Spleen (tissue), 11 donors: Measurements from ENCODE around the gene TMEM53. TPM values are rescaled to one million over a fixed set of nuclear protein-coding genes. Genes with fewer than 3 reads are reported as not detected.

ENCODE experiments used
- DNase-seq: peaks from one replicate; pipeline ENCODE4 v3.0.0-alpha.2; 2020
- H3K27ac ChIP-seq, 8 donors: fragments of 200-600 bp; sonication (generic) in 7 of 8; 1 replicate in 4 of 8; 2 replicates in 4 of 8; pipeline versions ENCODE4 v1.5.0 to v1.8.0; 2016 to 2021; ENCODE audit warnings: inconsistent platforms in 4 of 8, mild to moderate bottlenecking in 4 of 8, moderate library complexity in 1 of 8
- H3K27me3 ChIP-seq, 7 donors: fragments of 200-600 bp; sonication (generic) in 6 of 7; replicated peaks in 1 of 7; 1 replicate in 4 of 7; 2 replicates in 3 of 7; pipeline versions ENCODE4 v1.5.0 to v1.8.0; 2016 to 2021; ENCODE audit warnings: inconsistent platforms in 3 of 7, mild to moderate bottlenecking in 1 of 7
- H3K36me3 ChIP-seq, 6 donors: fragments of 200-600 bp; sonication (generic) in 5 of 6; 1 replicate in 4 of 6; 2 replicates in 2 of 6; pipeline versions ENCODE4 v1.5.0 to v1.8.0; 2016 to 2021; ENCODE audit warnings: inconsistent platforms in 2 of 6
- H3K4me1 ChIP-seq, 6 donors: fragments of 200-600 bp; sonication (generic) in 5 of 6; 1 replicate in 3 of 6; 2 replicates in 3 of 6; pipeline versions ENCODE4 v1.5.0 to v1.8.0; 2016 to 2021; ENCODE audit warnings: inconsistent platforms in 3 of 6
- H3K4me3 ChIP-seq, 8 donors: fragments of 200-600 bp; sonication (generic) in 7 of 8; 1 replicate in 4 of 8; 2 replicates in 4 of 8; pipeline versions ENCODE4 v1.5.0 to v1.8.0; 2016 to 2021; ENCODE audit warnings: inconsistent platforms in 4 of 8, mild to moderate bottlenecking in 4 of 8, moderate library complexity in 2 of 8
- H3K9me3 ChIP-seq, 8 donors: fragments of 200-600 bp; sonication (generic) in 7 of 8; 1 replicate in 4 of 8; 2 replicates in 4 of 8; pipeline versions ENCODE4 v1.5.0 to v1.8.0; 2016 to 2021; ENCODE audit warnings: inconsistent platforms in 4 of 8
- CTCF ChIP-seq, 11 experiments: fragments of 200-600 bp in 7 of 11; fragments of 450-650 bp in 4 of 11; sonication (generic) in 4 of 11; IDR thresholded peaks in 8 of 11; conservative IDR thresholded peaks in 3 of 11; 1 replicate in 7 of 11; 2 replicates in 4 of 11; pipeline versions ENCODE4 v1.4.0 to v1.8.0; 2016 to 2021; ENCODE audit warnings: antibody characterized with exemption in 11 of 11, inconsistent platforms in 4 of 11, mild to moderate bottlenecking in 1 of 11
- POLR2A ChIP-seq, 3 donors: fragments of 450-650 bp; IDR thresholded peaks; one replicate each; pipeline ENCODE4 v1.5.1; 2017; ENCODE audit warnings: antibody characterized with exemption in 3 of 3, mild to moderate bottlenecking in 1 of 3
- POLR2AphosphoS5 ChIP-seq, 3 donors: sonication (generic); formaldehyde crosslinking; IDR thresholded peaks; one replicate each; pipeline ENCODE4 v1.5.1; 2017; ENCODE audit warnings: antibody characterized with exemption in 3 of 3
- WGBS, 5 donors: extraction: QIAGEN DNeasy Blood & Tissue Kit in 3 of 5; methylation state at CpG; one replicate each; pipeline versions ENCODE4 v1.1.5 to v1.1.7; 2013 to 2018; 5-methylcytosine and 5-hydroxymethylcytosine counted together
- intact Hi-C: fragments of 100-400 bp; cut with DNase I; formaldehyde crosslinking; loops from one replicate; pipeline ENCODE4 v1.15.0; 2023; ENCODE audit warnings: low total_unique reads
- polyA plus RNA-seq, 3 donors: library from polyadenylated mRNA; stranded (reverse); fragments of 200-250 nt; gene quantifications; one replicate each; pipeline ENCODE4 v1.2.1, GENCODE V29; 2013
- total RNA-seq, 7 donors: library from RNA; depleted of rRNA in 3 of 7; stranded (reverse); fragments of >200 nt in 3 of 7; fragmentation: NEBNext Ultra II Directional in 4 of 7; extraction: Animal tissue kit (Norgen Biotek cat#: 25700) in 4 of 7; gene quantifications; one replicate each; pipeline versions ENCODE4 v1.1.0 to v1.2.1, GENCODE V29; 2016 to 2021
- donor health status: healthy with polysubstance abuse.
- donor health status: DM: no; HTN: no; CAD: no; lungs with moderate emphysema.
- donor health status: DM: no; HTN: no; CAD: no.
- donor health status: Bipolar disorder and iron deficiency.
- donor health status: healthy.
- donor health status: DM: no; HTN: no; CAD: no.
- donor health status: DM: yes; HTN: yes; CAD: no.

Gene TMEM53
- total and polyA plus RNA-seq, 10 donors = 4.3 to 7.5 (median 5.4) TPM

- Histone ChIP-seq H3K27me3 (no peaks in the 10 kb centered on the region), H3K4me1 (peaks cover 16 to 76% (median 42%) of the 10 kb centered on the region in 6 donors), H3K9me3 (no peaks in the 10 kb centered on the region), H3K36me3 (peaks cover 0 to 71% (median 63%) of the 10 kb centered on the region in 6 donors), H3K4me3 (no peak overlapping the region), H3K27ac (no peak overlapping the region)
- WGBS, 5 donors = 78 to 91% (median 88%) methylated on average over 3 of the region's 3 CpGs
- intact Hi-C loops = no loop called here
- no peak for TF ChIP-seq POLR2A (IDR thresholded peaks at IDR 0.05)
- TF ChIP-seq POLR2AphosphoS5 (IDR thresholded peaks at IDR 0.05) = no peak
- TF ChIP-seq CTCF (IDR thresholded peaks at IDR 0.05 in 8 of 11, conservative IDR thresholded peaks at IDR 0.05 in 3 of 11) = no peak
- DNase-seq = no peak
Measured at GRCh38 chr1:44634606-44635189, 39.6 kb downstream of the TMEM53 start.

- peaks cover 0 to 50% (median 42%) of the 10 kb centered on the region in 6 donors for H3K36me3 ChIP-seq
- H3K9me3 ChIP-seq = no peaks in the 10 kb centered on the region
- H3K4me3 ChIP-seq = peak overlapping the region; percentile 68 to 97 (median 88)
- DNase-seq = no peak
- 11 to 52% (median 29%) methylated on average over 9 of the region's 9 CpGs for WGBS, 5 donors
- TF ChIP-seq CTCF (IDR thresholded peaks at IDR 0.05 in 8 of 11, conservative IDR thresholded peaks at IDR 0.05 in 3 of 11) = no peak
- no peak for TF ChIP-seq POLR2AphosphoS5 (IDR thresholded peaks at IDR 0.05)
- no peak for TF ChIP-seq POLR2A (IDR thresholded peaks at IDR 0.05)
- intact Hi-C loops = no loop called here
- H3K27ac ChIP-seq = peak overlapping the region; percentile 91 to 98 (median 96)
- H3K4me1 ChIP-seq = peaks cover 16 to 61% (median 37%) of the 10 kb centered on the region in 6 donors
- no peaks in the 10 kb centered on the region for H3K27me3 ChIP-seq
Measured at GRCh38 chr1:44632598-44632997, 41.7 kb downstream of the TMEM53 start.

DNA sequence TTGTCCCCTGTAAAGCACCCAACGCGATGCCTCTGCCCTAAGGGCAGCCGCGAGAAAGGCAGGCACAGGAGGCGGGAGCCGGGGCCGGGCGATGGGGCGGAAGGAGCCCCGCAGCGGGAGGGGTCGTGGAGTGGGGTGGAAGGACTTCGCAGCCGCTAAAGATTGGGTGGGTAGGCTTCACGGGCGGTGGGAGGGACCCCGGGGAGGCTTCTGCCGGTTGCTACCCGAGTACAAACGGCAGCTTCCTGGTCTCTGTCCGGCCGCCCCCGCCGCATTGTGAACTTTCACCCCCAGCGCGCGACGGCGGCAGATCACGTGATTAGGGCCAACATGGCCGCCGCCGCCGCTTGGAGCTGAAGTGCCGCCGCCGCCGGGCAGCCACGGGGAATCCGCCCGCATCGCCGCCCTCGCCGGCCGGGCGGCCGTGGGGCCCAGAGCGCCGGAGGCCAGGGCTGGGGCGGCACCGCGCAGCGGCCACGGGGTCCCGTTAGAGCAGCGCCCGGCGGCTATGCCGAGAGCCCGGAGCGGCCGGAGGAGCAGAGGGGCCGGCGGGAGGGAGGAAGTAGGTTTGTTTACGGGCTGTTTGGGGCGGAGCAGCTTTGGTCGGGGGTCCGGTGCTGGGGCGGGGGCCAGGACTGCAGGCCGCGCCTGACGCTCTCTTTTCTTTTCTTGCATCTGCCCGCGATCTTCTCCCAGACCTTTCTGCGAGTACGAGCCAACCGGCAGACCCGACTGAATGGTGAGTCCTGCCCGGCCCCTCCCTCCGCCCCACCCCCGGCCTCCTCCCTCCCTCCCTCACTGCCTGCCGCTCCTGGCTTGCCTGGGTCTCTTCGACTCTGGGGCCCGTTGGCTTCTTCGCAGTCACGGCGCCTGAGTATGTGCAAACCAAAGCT, 42.4 kb downstream of the TMEM53 start:
- 0 to 1% (median 1%) methylated on average over 51 to 88 of the region's 88 CpGs for WGBS, 5 donors
- peaks cover 0 to 43% (median 35%) of the 10 kb centered on the region in 6 donors for H3K36me3 ChIP-seq
- TF ChIP-seq CTCF (IDR thresholded peaks at IDR 0.05 in 8 of 11, conservative IDR thresholded peaks at IDR 0.05 in 3 of 11) (peak in 1 of 11 experiments; percentile 12), POLR2AphosphoS5 (IDR thresholded peaks at IDR 0.05) (peak; percentile 93 to 94 (median 93)), POLR2A (IDR thresholded peaks at IDR 0.05) (peak; percentile 18 to 45 (median 40))
- peak overlapping the region; percentile 68 to 97 (median 88) for H3K4me3 ChIP-seq
- peak overlapping the region; percentile 91 to 98 (median 96) for H3K27ac ChIP-seq
- intact Hi-C loops = no loop called here
- no peaks in the 10 kb centered on the region for H3K9me3 ChIP-seq
- H3K27me3 ChIP-seq = no peaks in the 10 kb centered on the region
- peaks cover 16 to 54% (median 35%) of the 10 kb centered on the region in 6 donors for H3K4me1 ChIP-seq
- DNase-seq = peak; percentile 98

GRCh38 chr1:44631333-44631646, 43.0 kb downstream of the TMEM53 start:
- Histone ChIP-seq H3K27me3 (no peaks in the 10 kb centered on the region), H3K27ac (peak overlapping the region; percentile 91 to 98 (median 96)), H3K36me3 (peaks cover 0 to 37% (median 28%) of the 10 kb centered on the region in 6 donors), H3K4me1 (peaks cover 16 to 49% (median 35%) of the 10 kb centered on the region in 6 donors), H3K4me3 (peak overlapping the region; percentile 68 to 97 (median 88)), H3K9me3 (no peaks in the 10 kb centered on the region)
- intact Hi-C loops = no loop called here
- WGBS, 5 donors = 14 to 32% (median 22%) methylated on average over 3 to 8 of the region's 8 CpGs
- TF ChIP-seq CTCF (IDR thresholded peaks at IDR 0.05 in 8 of 11, conservative IDR thresholded peaks at IDR 0.05 in 3 of 11) (no peak), POLR2AphosphoS5 (IDR thresholded peaks at IDR 0.05) (no peak), POLR2A (IDR thresholded peaks at IDR 0.05) (no peak)
- no peak for DNase-seq
